Liver (tissue), 3 donors: ENCODE results near the gene ACD.

Source experiments
- ATF3 ChIP-seq: IDR thresholded peaks from 2 replicates; pipeline ENCODE4 v1.6.1; 2016; ENCODE audit warnings: antibody characterized with exemption
- CTCF ChIP-seq: fragments of 150-350 bp; IDR thresholded peaks from 2 replicates; pipeline ENCODE4 v1.5.1; 2017; ENCODE audit warnings: improper control_type of control experiment, low read depth, low read length; ENCODE audit not compliant: missing input control
- EGR1 ChIP-seq, 2 donors: IDR thresholded peaks; 2 replicates each; pipeline ENCODE4 v1.6.1; 2016 to 2018; ENCODE audit warnings: antibody characterized with exemption in 2 of 2, low read depth in 2 of 2
- FOXA1 ChIP-seq: IDR thresholded peaks from 2 replicates; pipeline ENCODE4 v1.6.1; 2016; ENCODE audit warnings: antibody characterized with exemption
- GABPA ChIP-seq, 2 donors: IDR thresholded peaks in 1 of 2; conservative IDR thresholded peaks in 1 of 2; 2 replicates each; pipeline ENCODE4 v1.6.1; 2016; ENCODE audit warnings: antibody characterized with exemption in 2 of 2, mild to moderate bottlenecking in 1 of 2, moderate library complexity in 1 of 2
- HNF4G ChIP-seq: IDR thresholded peaks from 2 replicates; pipeline ENCODE4 v1.6.1; 2016; ENCODE audit warnings: antibody characterized with exemption
- JUND ChIP-seq, 2 donors: IDR thresholded peaks; 2 replicates each; pipeline ENCODE4 v1.6.1; 2016; ENCODE audit warnings: antibody characterized with exemption in 2 of 2
- MAX ChIP-seq: IDR thresholded peaks from 2 replicates; pipeline ENCODE4 v1.6.1; 2016; ENCODE audit warnings: antibody characterized with exemption
- RAD21 ChIP-seq, 2 donors: IDR thresholded peaks; 2 replicates each; pipeline ENCODE4 v1.6.1; 2016; ENCODE audit warnings: antibody characterized with exemption in 2 of 2, mild to moderate bottlenecking in 2 of 2
- REST ChIP-seq: IDR thresholded peaks from 2 replicates; pipeline ENCODE4 v1.6.1; 2016; ENCODE audit warnings: antibody characterized with exemption, mild to moderate bottlenecking
- TAF1 ChIP-seq: conservative IDR thresholded peaks from 2 replicates; pipeline ENCODE4 v1.6.1; 2016; ENCODE audit warnings: antibody characterized with exemption, mild to moderate bottlenecking
- YY1 ChIP-seq: IDR thresholded peaks from 2 replicates; pipeline ENCODE4 v1.6.1; 2016; ENCODE audit warnings: antibody characterized with exemption, mild to moderate bottlenecking
- donor health status: healthy.
- donor health status: healthy.

GRCh38 chr16:67704110-67704509 is 44.0 kb upstream of the ACD start:
- TF ChIP-seq CTCF (no peak), EGR1 (IDR thresholded peaks at IDR 0.05; ENCODE audit: low read depth in 2 of 2) (no peak), GABPA (IDR thresholded peaks at IDR 0.05 in 1 of 2, conservative IDR thresholded peaks at IDR 0.05 in 1 of 2) (no peak), RAD21 (IDR thresholded peaks at IDR 0.05) (no peak), FOXA1 (no peak), REST (no peak), HNF4G (no peak), TAF1 (no peak), JUND (IDR thresholded peaks at IDR 0.05) (no peak), MAX (no peak), YY1 (no peak), ATF3 (no peak)
